K562 (cell line): Measurements from ENCODE around the gene DHX40. TPM values are rescaled to one million over a fixed set of nuclear protein-coding genes. Genes with fewer than 3 reads are reported as not detected.
A peak's percentile ranks its signal among the peaks of the same experiment; 100 is the strongest.

ENCODE experiments used
- ATAC-seq: fragments of 200-7000 bp; cut with Tn5 transposase; 3 replicates; pipeline ENCODE4 v1.9.1; 2020; ENCODE audit warnings: moderate library complexity
- BruUV-seq: library from RNA; stranded (reverse); fragments of 400-500 nt; replicated peaks from 2 replicates; lab custom pipeline; 2021; lab: Mats Ljungman, UMichigan
- CTCF ChIA-PET: fragments of 300-600 bp; formaldehyde crosslinking; extraction: SDS; loops from one replicate; lab custom pipeline; 2021; ENCODE audit warnings: low intra/inter-chr PET ratio; lab: Yijun Ruan, JAX
- POLR2A ChIA-PET: fragments of 300-600, 350-650 bp; sonication (Branson Sonifier 250); formaldehyde crosslinking; extraction: SDS; loops from one replicate; lab custom pipeline; 2021; ENCODE audit warnings: antibody characterized with exemption, inconsistent platforms; lab: Yijun Ruan, JAX
- DNase-seq, 4 experiments: peaks; one replicate each; pipeline versions ENCODE4 v3.0.0 to v3.0.0-alpha.2; 2011 to 2018; ENCODE audit warnings: low spot score in 3 of 4, mixed read lengths in 3 of 4; ENCODE audit errors: extremely low read depth in 1 of 4
- FAIRE-seq: peaks from 2 replicates; lab custom pipeline; 2011; peaks lifted over from hg19 to GRCh38; lab: Jason Lieb, UNC
- H2AFZ ChIP-seq: 2 replicates; pipeline ENCODE4 v1.6.0; 2011; ENCODE audit warnings: low read depth, low read length, control low read depth, inconsistent platforms
- H3K27ac ChIP-seq: fragments of 200-600 bp; 3 replicates; pipeline ENCODE4 v1.8.0; 2011; ENCODE audit warnings: low read depth, mild to moderate bottlenecking, control low read depth, inconsistent platforms, low read length, moderate library complexity, mixed read lengths; ENCODE audit errors: extremely low read depth
- H3K27me3 ChIP-seq, 2 experiments: fragments of 300-600 bp in 1 of 2; 2 replicates in 1 of 2; 3 replicates in 1 of 2; pipeline versions ENCODE4 v1.6.0 to v1.8.0; 2011; ENCODE audit warnings: inconsistent platforms in 2 of 2, low read length in 2 of 2, mild to moderate bottlenecking in 1 of 2, mixed read lengths in 1 of 2, moderate library complexity in 1 of 2; ENCODE audit not compliant: control insufficient read depth in 2 of 2, insufficient read depth in 2 of 2
- H3K36me3 ChIP-seq: fragments of 300-600 bp; 3 replicates; pipeline ENCODE4 v1.8.0; 2011; ENCODE audit warnings: mild to moderate bottlenecking, low read length, inconsistent platforms; ENCODE audit not compliant: control insufficient read depth, insufficient read depth
- H3K4me1 ChIP-seq, 2 experiments: fragments of 200-600 bp in 1 of 2; replicated peaks in 1 of 2; 2 replicates in 1 of 2; 3 replicates in 1 of 2; pipeline versions ENCODE4 v1.5.1 to v1.8.0; 2011; ENCODE audit warnings: inconsistent platforms in 2 of 2, low read length in 2 of 2, mild to moderate bottlenecking in 1 of 2, mixed read lengths in 1 of 2, moderate library complexity in 1 of 2; ENCODE audit not compliant: control insufficient read depth in 2 of 2, insufficient read depth in 2 of 2
- H3K4me2 ChIP-seq: 2 replicates; pipeline ENCODE4 v1.6.1; 2011; ENCODE audit warnings: low read length, control low read depth, inconsistent platforms, mixed read lengths; ENCODE audit not compliant: insufficient read depth
- H3K4me3 ChIP-seq: fragments of 200-600 bp; sonication (generic), shearing (Covaris generic); 2 replicates; pipeline ENCODE4 v1.5.1; 2016; ENCODE audit warnings: control low read depth, inconsistent platforms
- H3K79me2 ChIP-seq: fragments of 200-600 bp; 3 replicates; pipeline ENCODE4 v1.8.0; 2011; ENCODE audit warnings: low read length, inconsistent platforms; ENCODE audit not compliant: control insufficient read depth, insufficient read depth
- H3K9ac ChIP-seq, 2 experiments: 2 replicates each; pipeline versions ENCODE4 v1.6.0 to v1.6.1; 2011; ENCODE audit warnings: low read depth in 2 of 2, low read length in 2 of 2, control low read depth in 1 of 2, inconsistent platforms in 1 of 2, mild to moderate bottlenecking in 1 of 2, mixed read lengths in 1 of 2; ENCODE audit not compliant: insufficient read depth in 1 of 2
- H3K9me1 ChIP-seq: one replicate; pipeline ENCODE4 v1.6.0; 2011; ENCODE audit warnings: inconsistent platforms, mild to moderate bottlenecking, low read length, moderate library complexity; ENCODE audit not compliant: control insufficient read depth, insufficient read depth
- H3K9me3 ChIP-seq: replicated peaks from 2 replicates; pipeline ENCODE4 v1.5.1; 2011; ENCODE audit warnings: low read depth, low read length, inconsistent platforms; ENCODE audit not compliant: control insufficient read depth, insufficient read depth
- H4K20me1 ChIP-seq: replicated peaks from 2 replicates; pipeline ENCODE4 v1.6.1; 2011; ENCODE audit warnings: low read length, inconsistent platforms, mixed read lengths; ENCODE audit not compliant: control insufficient read depth, insufficient read depth
- COPS2 ChIP-seq: fragments of 450-650 bp; conservative IDR thresholded peaks from 2 replicates; pipeline ENCODE4 v1.6.1; 2016; ENCODE audit warnings: mild to moderate bottlenecking, moderate library complexity
- DMBX1 ChIP-seq: fragments of 250-450 bp; sonication (Bioruptor Pico); IDR thresholded peaks from 2 replicates; pipeline ENCODE4 v1.8.0; 2022; ENCODE audit warnings: inconsistent platforms, mild to moderate bottlenecking, moderate library complexity, borderline replicate concordance
- GABPA ChIP-seq: fragments of 200-800 bp; sonication (Bioruptor generic); conservative IDR thresholded peaks from 2 replicates; pipeline ENCODE4 v1.6.1; 2016; ENCODE audit warnings: low read depth, missing genetic modification characterization, missing compliant biosample characterization
- HCFC1 ChIP-seq: IDR thresholded peaks from 2 replicates; pipeline ENCODE4 v1.6.1; 2012; ENCODE audit warnings: low read depth, low read length, improper control_type of control experiment
- HMG20A ChIP-seq: fragments of 450-650 bp; formaldehyde crosslinking; conservative IDR thresholded peaks from 2 replicates; pipeline ENCODE4 v1.4.0; 2020; ENCODE audit warnings: mild to moderate bottlenecking, mixed read lengths
- NFATC3 ChIP-seq: fragments of 450-650 bp; IDR thresholded peaks from 2 replicates; pipeline ENCODE4 v1.6.1; 2017; ENCODE audit warnings: mild to moderate bottlenecking
- NFE2 ChIP-seq: IDR thresholded peaks from 2 replicates; pipeline ENCODE4 v1.6.1; 2014; ENCODE audit warnings: antibody characterized with exemption, low read depth
- PML ChIP-seq: IDR thresholded peaks from 2 replicates; pipeline ENCODE4 v1.6.1; 2012; ENCODE audit warnings: low read length, inconsistent platforms
- POLR3G ChIP-seq: IDR thresholded peaks from 2 replicates; pipeline ENCODE4 v1.6.1; 2011; ENCODE audit not compliant: insufficient read length, insufficient replicate concordance; ENCODE audit errors: extremely low read depth
- RAD21 ChIP-seq, 2 experiments: fragments of 250-450 bp in 1 of 2; fragments of 450-650 bp in 1 of 2; sonication (Bioruptor Pico) in 1 of 2; formaldehyde crosslinking in 1 of 2; IDR thresholded peaks in 1 of 2; conservative IDR thresholded peaks in 1 of 2; 2 replicates each; pipeline versions ENCODE4 v1.4.0 to v1.8.0; 2020 to 2022; ENCODE audit warnings: mild to moderate bottlenecking in 2 of 2, moderate library complexity in 1 of 2
- RBBP5 ChIP-seq: fragments of 200-600 bp; sonication (generic); IDR thresholded peaks from 2 replicates; pipeline ENCODE4 v1.6.1; 2012; ENCODE audit warnings: borderline replicate concordance, mild to moderate bottlenecking, low read length, control low read depth, inconsistent platforms; ENCODE audit not compliant: insufficient read depth, poor library complexity, severe bottlenecking
- SMAD4 ChIP-seq: fragments of 250-450 bp; sonication (Bioruptor Pico); conservative IDR thresholded peaks from 2 replicates; pipeline ENCODE4 v1.8.0; 2021; ENCODE audit warnings: inconsistent platforms, mild to moderate bottlenecking, moderate library complexity
- TEAD4 ChIP-seq, 2 experiments: sonication (generic) in 1 of 2; formaldehyde crosslinking in 1 of 2; IDR thresholded peaks; 2 replicates each; pipeline versions ENCODE4 v1.6.1 to v1.8.0; 2012 to 2022; ENCODE audit warnings: borderline replicate concordance in 1 of 2, inconsistent platforms in 1 of 2, low read length in 1 of 2, mild to moderate bottlenecking in 1 of 2, missing genetic modification reagents in 1 of 2
- TFAM ChIP-seq: fragments of 250-450 bp; sonication (Bioruptor Pico); conservative IDR thresholded peaks from 2 replicates; pipeline ENCODE4 v1.5.0; 2021; ENCODE audit warnings: mild to moderate bottlenecking, moderate library complexity
- TSC22D4 ChIP-seq: fragments of 450-650 bp; IDR thresholded peaks from 2 replicates; pipeline ENCODE4 v1.6.1; 2016; ENCODE audit warnings: missing genetic modification characterization, missing biosample characterization, control low read depth
- ZNF175 ChIP-seq: fragments of 200-800 bp; sonication (Bioruptor generic); IDR thresholded peaks from 2 replicates; pipeline ENCODE4 v1.6.1; 2016; ENCODE audit warnings: low read depth, mild to moderate bottlenecking, missing genetic modification characterization, missing compliant biosample characterization
- ZNF212 ChIP-seq: fragments of 450-650 bp; formaldehyde crosslinking; IDR thresholded peaks from 2 replicates; pipeline ENCODE4 v1.4.0; 2020; ENCODE audit warnings: mild to moderate bottlenecking
- in situ Hi-C: fragments of 300-500 bp; cut with MboI; formaldehyde crosslinking; loops from 4 replicates; pipeline ENCODE4 v1.15.0; 2018; ENCODE audit warnings: inconsistent platforms, mixed read lengths
- intact Hi-C: fragments of 100-400 bp; cut with micrococcal nuclease; formaldehyde crosslinking; loops from 2 replicates; pipeline ENCODE4 v1.14.2; 2022
- polyA plus RNA-seq, 8 experiments: library from polyadenylated mRNA; depleted of rRNA in 4 of 8; stranded (reverse) in 5 of 8; unstranded in 3 of 8; fragments of >200 nt; fragmentation: Nextera tagmentation in 2 of 8; fragmentation: Illumina TruSeq in 1 of 8; extraction: Ambion mirVana in 2 of 8; extraction: Trizol in 1 of 8; gene quantifications; 2 replicates each; pipeline versions ENCODE4 v1.2.1 to v1.2.3, GENCODE V29; 2011 to 2014; ENCODE audit warnings: inconsistent platforms in 1 of 8, missing spikeins in 1 of 8
- total RNA-seq, 7 experiments: library from RNA; depleted of rRNA in 6 of 7; stranded (reverse); fragments of >200 nt in 6 of 7; fragmentation: Illumina TruSeq in 2 of 7; extraction: Trizol in 2 of 7; gene quantifications; 2 replicates each; pipeline versions ENCODE4 v1.2.1 to v1.2.3, GENCODE V29; 2011 to 2021; ENCODE audit warnings: low replicate concordance in 1 of 7
- TF ChIP-seq, protein P1 (sequence below): fragments of 450-650 bp; formaldehyde crosslinking; IDR thresholded peaks from 2 replicates; pipeline ENCODE4 v1.4.0; 2020; ENCODE audit warnings: mild to moderate bottlenecking, moderate library complexity
- TF ChIP-seq, protein P2 (sequence below), 3 experiments: IDR thresholded peaks in 2 of 3; conservative IDR thresholded peaks in 1 of 3; 2 replicates each; pipeline ENCODE4 v1.5.1; 2011 to 2012; ENCODE audit warnings: low read length in 3 of 3, mild to moderate bottlenecking in 3 of 3, control low read depth in 2 of 3, improper control_type of control experiment in 1 of 3, inconsistent platforms in 1 of 3, low read depth in 1 of 3, mixed read lengths in 1 of 3, moderate library complexity in 1 of 3; ENCODE audit not compliant: insufficient read depth in 2 of 3

Gene DHX40
- total and polyA plus RNA-seq, 9 of the 15 experiments (the other 6 are each of a cell fraction or from before 2014, with no cell fraction given): 7.2 to 38.6 (median 18.7) TPM

DNA sequence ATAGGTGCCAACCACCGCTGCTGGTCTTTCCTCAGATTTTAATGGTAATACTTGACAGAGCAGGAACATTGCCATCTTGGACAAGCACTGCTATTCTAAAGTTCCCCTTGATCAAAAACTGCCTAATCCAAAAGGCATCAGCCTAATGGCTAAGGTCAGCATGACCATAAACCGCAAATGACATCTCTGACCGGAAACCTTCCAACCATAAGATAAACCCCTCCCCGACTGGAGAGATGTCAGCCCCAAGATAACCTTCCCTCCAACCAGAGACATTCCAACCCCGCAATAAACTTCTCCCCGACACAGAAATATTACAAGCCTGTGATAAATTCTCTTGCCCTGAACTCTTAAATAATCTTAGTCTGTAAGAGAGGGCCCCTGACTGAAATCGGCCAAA is 7.4 kb upstream of the DHX40 start (continued):
- TF ChIP-seq TEAD4 (IDR thresholded peaks at IDR 0.05; ENCODE audit: low read length) (peak; percentile 76; the same call in 1 of the 2 replicates), TEAD4 (CRISPR knock-in tag; IDR thresholded peaks at IDR 0.05; ENCODE audit: borderline replicate concordance) (no peak), HCFC1 (no peak), ZNF175 (CRISPR knock-in tag) (peak; percentile 35; the same call in 1 of the 2 replicates), HMG20A (peak; percentile 59; the same call in 1 of the 2 replicates), PML (no peak), GABPA (tag) (peak; percentile 64), COPS2 (no peak), SMAD4 (CRISPR knock-in tag) (0 out of 2 replicates have a peak, but pooled peaks have one; percentile 61), NFE2 (peak; percentile 4; the same call in 1 of the 2 replicates)

DNA sequence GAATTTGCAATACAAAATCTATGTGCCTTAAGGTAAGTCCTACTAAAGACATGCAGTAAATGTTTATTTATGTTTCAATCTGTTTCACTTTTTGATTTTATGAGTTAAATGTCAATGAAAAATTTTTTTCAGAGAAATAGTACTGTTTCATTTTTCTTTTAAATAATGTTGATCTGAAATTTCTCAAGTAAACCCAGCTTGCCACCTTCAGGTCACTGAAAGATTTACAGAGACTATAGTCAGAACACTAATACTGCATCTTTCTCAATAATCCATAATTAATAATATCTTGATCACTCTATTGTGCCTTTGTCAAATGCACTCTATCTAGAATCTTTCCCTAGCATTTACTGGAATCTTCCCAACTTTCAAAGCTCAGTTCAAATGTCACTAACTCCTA is 6.5 kb upstream of the DHX40 start:
- POLR2A ChIA-PET: interaction anchor here (1.0 kb wide), 1 partner anchor 60 kb away, joined by 4 read pairs; no protein-coding TSS in a partner anchor
- in situ Hi-C loops: no loop called here
- FAIRE-seq: no peak
- no peak for TF ChIP-seq TSC22D4 (tag)
- no peak for TF ChIP-seq RBBP5
- TF ChIP-seq DMBX1 (CRISPR knock-in tag): no peak
- TF ChIP-seq RAD21 (CRISPR knock-in tag; conservative IDR thresholded peaks at IDR 0.05 in 1 of 2, IDR thresholded peaks at IDR 0.05 in 1 of 2): peak; percentile 52 to 59
- no peak for TF ChIP-seq ZNF212 (CRISPR knock-in tag)
- TF ChIP-seq, protein P1, sequence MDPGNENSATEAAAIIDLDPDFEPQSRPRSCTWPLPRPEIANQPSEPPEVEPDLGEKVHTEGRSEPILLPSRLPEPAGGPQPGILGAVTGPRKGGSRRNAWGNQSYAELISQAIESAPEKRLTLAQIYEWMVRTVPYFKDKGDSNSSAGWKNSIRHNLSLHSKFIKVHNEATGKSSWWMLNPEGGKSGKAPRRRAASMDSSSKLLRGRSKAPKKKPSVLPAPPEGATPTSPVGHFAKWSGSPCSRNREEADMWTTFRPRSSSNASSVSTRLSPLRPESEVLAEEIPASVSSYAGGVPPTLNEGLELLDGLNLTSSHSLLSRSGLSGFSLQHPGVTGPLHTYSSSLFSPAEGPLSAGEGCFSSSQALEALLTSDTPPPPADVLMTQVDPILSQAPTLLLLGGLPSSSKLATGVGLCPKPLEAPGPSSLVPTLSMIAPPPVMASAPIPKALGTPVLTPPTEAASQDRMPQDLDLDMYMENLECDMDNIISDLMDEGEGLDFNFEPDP (CRISPR knock-in tag): no peak
- TF ChIP-seq, protein P2, sequence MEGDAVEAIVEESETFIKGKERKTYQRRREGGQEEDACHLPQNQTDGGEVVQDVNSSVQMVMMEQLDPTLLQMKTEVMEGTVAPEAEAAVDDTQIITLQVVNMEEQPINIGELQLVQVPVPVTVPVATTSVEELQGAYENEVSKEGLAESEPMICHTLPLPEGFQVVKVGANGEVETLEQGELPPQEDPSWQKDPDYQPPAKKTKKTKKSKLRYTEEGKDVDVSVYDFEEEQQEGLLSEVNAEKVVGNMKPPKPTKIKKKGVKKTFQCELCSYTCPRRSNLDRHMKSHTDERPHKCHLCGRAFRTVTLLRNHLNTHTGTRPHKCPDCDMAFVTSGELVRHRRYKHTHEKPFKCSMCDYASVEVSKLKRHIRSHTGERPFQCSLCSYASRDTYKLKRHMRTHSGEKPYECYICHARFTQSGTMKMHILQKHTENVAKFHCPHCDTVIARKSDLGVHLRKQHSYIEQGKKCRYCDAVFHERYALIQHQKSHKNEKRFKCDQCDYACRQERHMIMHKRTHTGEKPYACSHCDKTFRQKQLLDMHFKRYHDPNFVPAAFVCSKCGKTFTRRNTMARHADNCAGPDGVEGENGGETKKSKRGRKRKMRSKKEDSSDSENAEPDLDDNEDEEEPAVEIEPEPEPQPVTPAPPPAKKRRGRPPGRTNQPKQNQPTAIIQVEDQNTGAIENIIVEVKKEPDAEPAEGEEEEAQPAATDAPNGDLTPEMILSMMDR (IDR thresholded peaks at IDR 0.05 in 2 of 3, conservative IDR thresholded peaks at IDR 0.05 in 1 of 3; ENCODE audit: insufficient read depth in 2 of 3, low read depth in 1 of 3, low read length in 3 of 3): peak in 2 of 3 experiments; percentile 34 to 53; a peak in 3 of 6 replicates
- no peak for TF ChIP-seq TFAM
- TF ChIP-seq NFATC3: no peak
- TF ChIP-seq POLR3G: no peak

More for the DNA sequence above, 6.5 kb upstream of the DHX40 start:
- ATAC-seq: no peak
- no peak overlapping the region for H3K9ac ChIP-seq
- no peak overlapping the region for H2AFZ ChIP-seq
- H3K27me3 ChIP-seq: peaks cover 5% of the 10 kb centered on the region in 2 experiments; a peak in 3 of 5 replicates
- no peak for DNase-seq
- H3K79me2 ChIP-seq: no peaks in the 10 kb centered on the region
- no peaks in the 10 kb centered on the region for H3K9me3 ChIP-seq
- BruUV-seq: no TSS peak
- no peak overlapping the region for H3K27ac ChIP-seq
- H3K4me1 ChIP-seq: peaks cover 3 to 7% of the 10 kb centered on the region in 2 experiments; a peak in 3 of 5 replicates
- H3K36me3 ChIP-seq: no peaks in the 10 kb centered on the region
- H4K20me1 ChIP-seq: no peaks in the 10 kb centered on the region
- no peak overlapping the region for H3K4me3 ChIP-seq
- intact Hi-C loops: loop anchor here (1.0 to 10.0 kb wide), 3 partner anchors 38 to 248 kb away; no protein-coding TSS in a partner anchor
- H3K9me1 ChIP-seq: no peaks in the 10 kb centered on the region
- CTCF ChIA-PET: interaction anchor here (1.5 kb wide), 1 partner anchor 37 kb away, joined by 6 read pairs; no protein-coding TSS in a partner anchor
- H3K4me2 ChIP-seq: no peak overlapping the region
